Sciatic nerve (tissue), 2 donors: ENCODE results near the gene PHKG2. TPM values are rescaled to one million over a fixed set of nuclear protein-coding genes. Genes with fewer than 3 reads are reported as not detected.

Source experiments
- ATAC-seq: fragments of 200-7000 bp; cut with Tn5 transposase; one replicate; pipeline ENCODE4 v1.9.1; 2020; ENCODE audit warnings: mild to moderate bottlenecking, moderate library complexity
- DNase-seq: peaks from one replicate; pipeline ENCODE4 v3.0.0-alpha.2; 2020; ENCODE audit warnings: low spot score
- intact Hi-C: fragments of 100-400 bp; cut with DNase I; formaldehyde crosslinking; loops from one replicate; pipeline ENCODE4 v1.14.2; 2022
- total RNA-seq: library from RNA; stranded (reverse); fragmentation: NEBNext Ultra II Directional; extraction: Animal tissue kit (Norgen Biotek cat#: 25700); gene quantifications from one replicate; pipeline ENCODE4 v1.2.1, GENCODE V29; 2021
- donor health status: DM: no; HTN: no; CAD: no.
- donor health status: DM: no; HTN: no; CAD: no.

Gene PHKG2
- total RNA-seq, 1 donor from 2014 or later: 21.3 TPM

DNA sequence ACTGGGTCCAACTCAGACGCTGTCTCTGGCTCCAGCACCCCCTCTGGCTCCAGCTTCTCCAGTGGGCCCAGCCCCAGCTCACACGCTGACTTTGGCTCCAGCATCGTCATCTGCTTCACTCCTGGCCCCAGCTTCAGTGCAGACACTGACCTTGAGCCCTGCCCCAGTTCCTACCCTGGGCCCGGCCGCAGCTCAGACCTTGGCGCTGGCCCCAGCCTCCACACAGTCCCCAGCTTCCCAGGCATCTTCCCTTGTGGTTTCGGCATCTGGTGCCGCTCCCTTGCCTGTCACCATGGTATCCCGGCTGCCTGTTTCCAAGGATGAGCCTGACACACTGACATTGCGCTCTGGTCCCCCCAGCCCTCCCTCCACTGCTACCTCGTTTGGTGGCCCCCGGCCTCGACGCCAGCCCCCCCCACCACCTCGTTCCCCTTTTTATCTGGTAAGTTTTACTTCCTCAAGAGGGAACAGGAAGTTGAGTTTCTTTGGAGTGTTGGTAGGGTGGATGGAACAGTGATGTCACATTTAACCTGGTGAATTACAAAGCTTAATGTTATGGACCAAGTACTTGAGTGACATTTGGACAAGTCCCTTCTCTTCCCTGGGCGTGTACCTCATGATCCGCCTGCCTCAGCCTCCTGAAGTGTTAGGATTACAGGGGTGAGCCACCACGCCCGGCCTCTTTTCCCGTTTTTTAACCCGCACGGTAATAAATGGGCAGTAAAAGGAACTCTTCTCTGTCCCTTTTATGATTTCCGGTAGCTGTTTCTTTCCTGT, 23.4 kb upstream of the PHKG2 start:
- DNase-seq (no peak), ATAC-seq (peak; percentile 59)
- intact Hi-C loops: no loop called here

DNA sequence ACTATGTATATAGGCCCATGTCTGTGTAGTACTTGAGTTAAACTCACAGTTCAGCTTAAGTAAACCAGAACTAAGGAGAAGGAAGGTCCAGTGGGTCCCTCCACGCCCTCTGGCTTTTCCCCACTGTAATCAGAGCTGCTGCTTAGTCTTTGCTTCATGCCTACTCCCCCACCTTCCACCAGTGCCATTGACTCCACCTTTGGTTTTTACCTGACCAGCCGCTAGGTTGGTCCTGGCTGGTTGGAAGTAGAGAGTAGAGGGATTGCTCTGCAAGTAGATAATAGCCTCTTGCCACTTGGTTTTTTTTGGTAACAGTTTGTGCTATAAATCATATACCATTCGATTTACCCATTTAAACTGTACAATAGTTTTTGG, 22.8 kb upstream of the PHKG2 start:
- no peak for DNase-seq
- intact Hi-C loops: no loop called here
- no peak for ATAC-seq

DNA sequence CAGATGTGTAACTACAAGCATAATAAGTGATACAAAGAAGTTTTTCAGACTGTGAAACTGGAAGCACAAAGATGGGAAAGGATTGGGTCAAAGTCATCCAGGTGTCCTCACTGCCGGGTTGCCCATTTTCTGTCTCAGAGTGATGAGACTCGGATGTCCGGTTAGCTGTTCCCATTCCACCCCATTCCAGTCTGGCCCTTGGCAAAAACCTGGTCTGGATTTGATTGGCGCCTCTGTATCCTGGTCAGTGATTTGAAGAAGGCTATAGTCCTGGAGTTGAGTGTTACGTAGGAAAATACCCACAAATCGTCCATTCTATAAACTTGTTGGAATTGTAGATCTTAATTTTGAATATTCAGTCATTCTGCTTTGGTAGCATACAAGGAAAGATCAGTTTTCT, 19.9 kb upstream of the PHKG2 start:
- ATAC-seq (no peak), DNase-seq (no peak)
- intact Hi-C loops: no loop called here

DNA sequence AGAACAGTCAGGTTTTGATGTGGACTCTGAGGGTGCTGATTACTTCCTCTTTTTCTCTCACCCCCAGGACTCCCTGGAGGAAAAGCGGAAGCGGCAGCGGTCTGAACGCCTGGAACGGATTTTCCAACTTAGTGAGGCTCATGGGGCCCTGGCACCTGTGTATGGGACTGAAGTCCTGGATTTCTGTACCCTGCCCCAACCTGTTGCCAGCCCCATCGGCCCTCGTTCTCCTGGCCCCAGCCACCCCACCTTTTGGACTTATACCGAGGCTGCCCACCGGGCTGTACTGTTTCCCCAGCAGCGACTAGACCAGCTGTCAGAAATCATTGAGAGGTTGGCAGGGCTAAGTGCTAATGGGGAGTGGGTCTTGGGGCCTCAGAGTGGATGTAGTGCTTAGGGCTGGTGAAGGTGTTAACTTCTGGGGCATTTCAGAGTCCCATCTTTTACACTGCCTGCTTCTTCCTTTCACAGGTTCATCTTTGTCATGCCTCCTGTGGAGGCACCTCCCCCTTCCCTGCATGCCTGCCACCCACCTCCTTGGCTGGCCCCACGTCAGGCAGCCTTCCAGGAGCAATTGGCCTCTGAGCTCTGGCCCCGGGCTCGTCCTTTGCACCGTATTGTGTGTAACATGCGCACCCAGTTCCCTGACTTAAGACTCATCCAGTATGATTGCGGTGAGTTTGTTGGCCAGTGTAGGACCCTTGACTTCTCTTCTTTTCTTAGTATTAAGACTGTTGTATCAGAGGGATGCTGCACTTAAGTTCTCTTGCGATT, 19.1 kb upstream of the PHKG2 start:
- DNase-seq: no peak
- intact Hi-C loops: no loop called here
- ATAC-seq: peak; percentile 31

DNA sequence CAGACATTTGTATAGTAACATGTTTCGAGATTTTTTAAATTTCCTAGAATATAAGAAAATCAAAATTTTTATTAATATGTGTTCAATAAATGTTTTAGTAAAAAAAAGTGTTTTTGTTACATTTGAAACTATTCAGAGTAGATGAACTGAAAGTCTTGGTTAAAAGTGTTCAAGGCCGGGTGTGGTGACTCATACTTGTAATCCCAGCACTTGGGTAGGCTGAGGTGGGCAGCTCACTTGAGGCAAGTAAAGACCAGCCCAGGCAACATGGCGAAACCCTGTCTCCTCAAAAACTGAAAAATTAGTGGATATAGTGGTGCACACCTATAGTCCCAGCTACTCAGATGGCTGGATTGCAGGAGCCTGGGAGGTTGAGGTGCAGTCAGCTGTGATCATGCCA, 16.8 kb upstream of the PHKG2 start:
- ATAC-seq (no peak), DNase-seq (no peak)
- intact Hi-C loops: no loop called here

DNA sequence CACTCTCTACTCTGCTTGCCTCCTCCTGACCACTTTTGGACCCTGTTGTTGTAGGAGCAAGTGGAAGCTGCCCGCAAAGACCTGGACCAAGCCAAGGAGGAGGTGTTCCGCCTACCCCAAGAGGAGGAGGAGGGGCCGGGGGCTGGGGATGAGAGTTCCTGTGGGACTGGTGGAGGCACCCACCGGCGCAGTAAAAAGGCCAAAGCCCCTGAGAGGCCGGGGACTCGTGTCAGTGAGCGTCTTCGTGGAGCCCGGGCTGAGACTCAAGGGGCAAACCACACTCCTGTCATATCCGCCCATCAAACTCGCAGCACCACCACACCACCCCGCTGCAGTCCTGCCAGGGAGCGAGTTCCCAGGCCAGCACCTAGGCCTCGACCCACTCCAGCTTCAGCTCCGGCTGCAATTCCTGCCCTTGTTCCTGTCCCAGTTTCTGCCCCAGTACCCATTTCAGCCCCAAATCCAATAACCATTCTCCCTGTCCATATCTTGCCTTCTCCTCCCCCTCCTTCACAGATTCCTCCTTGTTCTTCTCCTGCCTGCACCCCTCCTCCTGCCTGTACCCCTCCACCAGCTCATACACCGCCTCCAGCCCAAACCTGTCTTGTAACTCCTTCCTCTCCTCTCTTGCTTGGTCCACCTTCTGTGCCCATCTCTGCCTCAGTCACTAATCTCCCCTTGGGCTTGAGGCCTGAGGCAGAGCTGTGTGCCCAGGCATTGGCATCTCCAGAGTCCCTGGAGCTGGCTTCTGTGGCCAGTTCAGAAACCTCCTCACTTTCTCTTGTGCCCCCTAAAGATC, 11.0 kb upstream of the PHKG2 start:
- ATAC-seq: no peak
- no peak for DNase-seq
- intact Hi-C loops: no loop called here

DNA sequence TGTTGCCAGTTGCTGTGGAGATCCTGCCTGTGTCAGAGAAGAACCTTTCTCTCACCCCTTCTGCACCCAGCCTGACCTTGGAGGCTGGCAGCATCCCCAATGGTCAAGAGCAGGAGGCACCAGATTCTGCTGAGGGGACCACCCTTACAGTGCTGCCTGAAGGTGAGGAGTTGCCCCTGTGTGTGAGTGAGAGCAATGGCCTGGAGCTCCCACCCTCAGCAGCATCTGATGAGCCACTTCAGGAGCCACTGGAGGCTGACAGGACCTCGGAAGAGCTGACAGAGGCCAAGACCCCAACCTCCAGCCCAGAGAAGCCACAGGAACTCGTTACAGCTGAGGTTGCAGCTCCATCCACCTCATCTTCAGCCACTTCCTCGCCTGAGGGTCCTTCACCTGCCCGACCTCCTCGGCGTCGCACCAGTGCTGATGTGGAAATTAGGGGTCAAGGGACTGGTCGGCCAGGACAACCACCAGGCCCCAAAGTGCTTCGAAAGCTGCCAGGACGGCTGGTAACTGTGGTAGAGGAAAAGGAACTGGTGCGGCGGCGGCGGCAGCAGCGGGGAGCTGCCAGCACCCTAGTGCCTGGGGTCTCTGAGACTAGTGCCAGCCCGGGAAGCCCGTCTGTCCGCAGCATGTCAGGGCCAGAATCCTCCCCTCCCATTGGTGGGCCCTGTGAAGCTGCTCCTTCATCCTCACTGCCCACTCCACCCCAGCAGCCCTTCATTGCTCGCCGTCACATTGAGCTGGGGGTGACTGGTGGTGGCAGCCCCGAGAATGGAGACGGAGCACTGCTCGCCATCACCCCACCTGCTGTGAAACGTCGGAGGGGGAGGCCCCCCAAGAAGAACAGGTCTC, 10.2 kb upstream of the PHKG2 start:
- DNase-seq (no peak), ATAC-seq (no peak)
- intact Hi-C loops: no loop called here

DNA sequence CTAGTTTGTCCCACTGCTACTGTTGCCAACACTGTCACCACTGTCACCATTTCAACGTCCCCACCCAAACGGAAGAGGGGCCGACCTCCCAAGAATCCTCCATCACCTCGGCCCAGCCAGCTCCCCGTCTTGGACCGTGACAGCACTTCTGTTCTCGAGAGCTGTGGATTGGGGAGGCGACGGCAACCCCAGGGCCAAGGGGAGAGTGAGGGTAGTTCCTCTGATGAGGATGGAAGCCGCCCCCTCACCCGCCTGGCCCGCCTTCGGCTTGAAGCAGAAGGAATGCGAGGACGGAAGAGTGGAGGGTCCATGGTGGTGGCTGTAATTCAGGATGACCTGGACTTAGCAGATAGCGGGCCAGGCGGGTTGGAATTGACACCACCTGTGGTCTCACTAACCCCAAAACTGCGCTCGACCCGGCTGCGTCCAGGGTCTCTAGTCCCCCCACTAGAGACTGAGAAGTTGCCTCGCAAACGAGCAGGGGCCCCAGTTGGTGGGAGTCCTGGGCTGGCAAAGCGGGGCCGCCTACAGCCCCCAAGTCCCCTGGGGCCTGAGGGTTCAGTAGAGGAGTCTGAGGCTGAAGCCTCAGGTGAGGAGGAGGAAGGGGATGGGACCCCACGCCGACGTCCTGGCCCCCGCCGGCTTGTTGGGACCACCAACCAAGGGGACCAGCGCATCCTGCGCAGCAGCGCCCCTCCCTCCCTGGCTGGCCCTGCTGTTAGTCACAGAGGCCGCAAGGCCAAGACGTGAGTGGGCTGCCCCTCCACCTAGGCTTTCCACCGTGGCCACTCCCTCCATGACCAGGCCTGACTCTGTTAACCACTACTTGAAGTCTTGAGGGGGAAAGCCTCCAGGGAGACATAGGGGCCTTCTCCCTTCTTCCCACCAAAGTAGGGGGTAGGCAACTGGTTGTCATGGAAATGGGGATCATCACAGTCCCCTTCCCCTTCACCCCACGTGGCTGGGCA, 9.0 kb upstream of the PHKG2 start:
- intact Hi-C loops: no loop called here
- no peak for ATAC-seq
- no peak for DNase-seq

DNA sequence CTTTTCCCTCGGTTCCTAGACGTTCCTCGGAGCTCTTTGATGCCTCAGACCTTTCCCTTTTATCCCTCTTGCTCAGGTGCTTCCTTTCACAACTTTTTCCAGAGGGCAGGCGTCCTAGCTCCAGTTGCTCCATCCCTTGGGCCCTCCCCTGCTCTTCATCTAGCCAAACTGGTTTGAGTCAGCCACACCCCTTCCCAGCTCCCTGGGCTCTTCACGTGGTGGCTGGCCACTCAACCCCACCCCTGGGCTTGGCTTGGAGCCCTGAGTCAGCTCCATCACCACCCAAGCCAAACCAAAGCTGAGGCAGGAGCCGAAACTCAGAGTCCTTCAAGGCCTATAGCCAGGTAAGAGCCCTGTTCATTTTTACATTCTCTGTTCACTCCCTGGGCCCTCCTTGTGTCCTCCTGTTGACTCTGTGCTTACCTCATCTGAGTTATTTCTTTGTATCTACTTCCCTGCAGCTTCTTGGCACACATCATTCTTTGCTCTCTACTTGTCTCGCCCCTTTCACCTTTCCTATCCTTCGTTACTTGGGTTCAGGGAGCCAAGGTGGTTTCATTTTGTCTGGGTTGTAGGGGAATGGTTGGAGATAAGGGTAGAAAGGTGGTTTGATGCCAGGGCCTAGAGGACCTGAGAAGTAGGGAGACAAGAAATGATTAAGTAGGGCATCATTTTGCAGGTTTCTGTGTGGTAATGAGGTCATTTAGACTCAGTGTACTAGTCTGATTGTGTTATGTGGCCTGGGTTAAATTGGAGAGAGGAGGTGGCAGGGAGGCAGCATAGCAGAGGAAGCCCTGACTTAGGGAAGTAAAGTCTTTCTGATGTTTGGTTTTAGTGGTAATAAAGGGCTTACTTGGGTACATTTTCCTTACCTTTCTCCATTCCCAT, 7.6 kb upstream of the PHKG2 start:
- DNase-seq (peak; percentile 85), ATAC-seq (peak; percentile 89)
- intact Hi-C loops: no loop called here

DNA sequence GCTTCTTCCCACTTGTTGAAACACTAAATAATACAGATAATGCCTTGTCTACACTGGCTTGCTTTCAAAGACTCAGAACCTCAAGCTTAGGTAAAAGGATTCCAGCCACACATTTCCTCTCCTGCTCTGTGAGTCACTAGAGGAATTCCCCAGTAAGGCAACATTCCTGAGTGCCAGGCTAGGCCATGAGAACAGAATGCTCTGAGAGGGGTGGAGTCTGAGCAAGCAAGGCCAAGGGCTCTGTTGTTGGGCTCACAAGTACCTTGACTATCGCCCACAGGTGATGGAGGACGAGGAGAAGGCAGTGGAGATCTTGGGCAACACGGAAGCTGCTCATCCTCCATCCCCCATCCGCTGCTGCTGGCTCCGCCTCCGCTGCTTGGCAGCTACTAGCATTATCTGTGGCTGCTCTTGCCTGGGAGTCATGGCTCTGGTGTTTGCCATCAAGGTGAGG, 6.7 kb upstream of the PHKG2 start:
- DNase-seq: no peak
- intact Hi-C loops: no loop called here
- ATAC-seq: no peak

DNA sequence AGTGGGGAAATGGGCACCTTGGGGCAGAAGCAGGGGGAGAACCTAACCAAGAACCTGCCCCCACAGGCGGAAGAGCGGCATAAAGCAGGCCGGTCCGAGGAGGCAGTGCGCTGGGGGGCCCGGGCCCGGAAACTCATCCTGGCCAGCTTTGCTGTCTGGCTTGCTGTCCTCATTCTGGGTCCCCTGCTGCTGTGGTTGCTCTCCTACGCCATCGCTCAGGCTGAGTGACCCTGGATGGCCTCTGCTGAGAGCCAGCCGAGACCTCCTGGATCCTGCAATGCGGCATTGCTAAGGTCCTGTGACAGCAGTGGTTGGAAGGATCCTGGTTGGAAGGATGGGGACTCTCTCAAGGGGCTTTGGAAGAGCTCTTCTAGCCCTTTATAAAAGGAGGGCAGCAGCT, 4.5 kb upstream of the PHKG2 start:
- intact Hi-C loops: no loop called here
- ATAC-seq: peak; percentile 58
- DNase-seq: peak; percentile 75

DNA sequence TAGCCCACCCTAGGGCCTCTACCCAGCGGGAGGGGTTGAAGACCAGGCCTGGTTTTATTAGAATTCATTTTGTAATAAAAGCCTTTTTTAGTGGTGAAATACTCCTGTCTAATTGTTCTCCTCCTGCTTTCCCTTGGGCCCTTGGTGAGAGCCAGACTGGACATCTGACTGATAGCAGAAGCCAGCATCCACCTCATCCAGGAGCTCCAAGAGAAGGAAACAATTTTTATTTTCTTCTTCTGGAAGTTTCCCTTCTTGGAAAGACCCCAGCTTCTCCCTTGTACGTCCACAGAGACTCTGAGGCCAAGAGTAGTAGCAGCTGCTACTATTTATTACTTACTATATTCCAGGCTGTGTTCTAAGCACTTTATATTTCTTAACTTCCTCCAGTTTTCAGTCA, 4.0 kb upstream of the PHKG2 start:
- DNase-seq (no peak), ATAC-seq (peak; percentile 56)
- intact Hi-C loops: no loop called here

DNA sequence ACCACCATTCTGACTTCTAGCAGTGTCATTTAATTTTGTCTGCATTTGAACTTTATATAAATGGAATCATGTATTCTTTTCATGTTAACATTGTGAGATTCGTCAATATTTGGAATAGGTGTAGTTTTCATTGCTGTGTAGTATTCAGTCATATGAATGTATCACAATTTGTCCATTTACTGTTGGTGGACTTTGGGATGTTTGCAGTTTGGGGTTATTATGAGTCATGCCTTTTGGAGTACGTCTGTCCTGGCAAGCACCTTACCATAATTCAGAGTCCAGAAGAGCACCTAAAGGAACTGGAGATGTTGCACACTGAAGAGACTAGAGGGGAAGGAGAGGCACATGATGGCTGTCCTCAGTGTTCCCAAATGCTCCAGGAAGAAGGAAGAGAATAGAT, 3.1 kb upstream of the PHKG2 start:
- DNase-seq (no peak), ATAC-seq (no peak)
- intact Hi-C loops: no loop called here

DNA sequence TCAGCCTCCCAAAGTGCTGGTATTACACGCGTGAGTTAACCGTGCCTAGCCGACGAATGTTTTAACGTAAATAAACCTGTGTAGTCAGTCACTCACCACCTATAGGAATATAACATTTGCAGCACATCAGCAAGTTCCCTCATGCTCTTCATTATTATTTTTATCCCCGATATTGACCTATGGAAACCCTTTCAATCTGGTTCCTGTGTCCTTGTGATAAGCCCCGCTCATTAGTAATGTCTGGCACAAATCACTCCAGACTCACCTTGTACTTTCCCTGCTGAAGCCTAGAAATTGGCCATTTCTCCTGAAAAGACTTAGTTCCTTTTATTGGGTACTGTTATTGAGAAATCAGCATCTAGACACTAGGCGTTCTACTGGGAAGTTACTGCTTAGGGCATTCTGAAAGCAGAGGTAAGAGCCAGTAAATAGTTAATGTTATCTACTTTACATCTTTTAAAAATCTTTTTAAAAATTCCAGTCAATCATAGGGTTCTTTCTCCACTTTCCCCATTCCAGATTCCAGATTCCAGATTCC, 1.5 kb upstream of the PHKG2 start:
- intact Hi-C loops: no loop called here
- no peak for DNase-seq
- ATAC-seq: no peak

DNA sequence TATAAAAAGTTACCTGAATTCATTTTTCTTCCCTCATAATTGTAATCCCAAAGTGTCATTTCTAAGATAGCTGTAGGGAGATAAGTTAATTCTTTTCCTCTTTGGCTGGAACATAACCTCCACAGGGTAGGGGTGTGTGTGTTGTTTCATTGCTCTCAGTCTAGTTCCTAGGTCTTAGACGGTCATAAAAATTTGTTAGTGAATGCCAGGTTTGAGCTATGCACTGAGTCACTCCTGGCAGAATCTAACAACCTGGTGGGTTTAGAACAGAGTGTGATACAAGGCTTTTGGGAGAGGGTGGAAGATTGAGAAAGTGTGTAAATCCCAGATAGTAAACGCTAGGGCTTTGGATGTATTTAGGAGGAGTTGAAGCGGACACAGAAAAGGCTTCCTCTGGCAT, 894 bp upstream of the PHKG2 start:
- intact Hi-C loops: no loop called here
- ATAC-seq (no peak), DNase-seq (no peak)

DNA sequence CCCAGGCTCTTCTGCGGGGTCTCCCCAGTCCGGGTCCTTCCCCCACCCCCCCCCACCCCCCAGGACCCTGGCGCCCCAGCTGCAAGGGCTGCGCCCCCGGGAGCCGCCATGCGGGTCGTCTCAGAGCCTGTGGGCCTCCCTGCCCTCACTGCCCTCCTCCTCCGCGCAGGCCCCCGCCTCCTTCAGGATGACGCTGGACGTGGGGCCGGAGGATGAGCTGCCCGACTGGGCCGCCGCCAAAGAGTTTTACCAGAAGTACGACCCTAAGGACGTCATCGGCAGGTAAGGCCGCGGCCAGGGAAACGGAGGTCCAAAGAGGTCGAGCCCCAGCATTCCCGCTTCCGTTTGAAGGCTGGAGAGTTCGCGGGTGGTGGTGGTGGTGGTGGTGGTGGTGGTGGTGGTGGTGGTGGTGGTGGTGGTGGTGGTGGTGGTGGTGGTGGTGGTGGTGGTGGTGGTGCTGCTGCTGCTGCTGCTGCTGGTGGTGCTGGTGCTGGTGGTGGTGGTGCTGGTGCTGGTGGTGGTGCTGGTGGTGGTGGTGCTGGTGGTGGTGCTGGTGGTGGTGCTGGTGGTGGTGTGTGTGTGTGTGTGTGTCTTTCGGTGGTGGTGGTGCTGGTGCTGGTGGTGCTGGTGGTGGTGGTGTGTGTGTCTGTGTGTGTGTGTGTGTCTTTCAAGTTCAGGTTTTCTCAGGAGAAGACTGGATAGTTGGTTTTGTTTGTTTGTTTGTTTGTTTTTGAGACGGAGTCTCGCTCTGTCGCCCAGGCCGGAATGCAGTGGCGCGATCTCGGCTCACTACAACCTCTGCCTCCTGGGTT, 615 bp downstream of the PHKG2 start:
- intact Hi-C loops: no loop called here
- ATAC-seq (no peak), DNase-seq (peak; percentile 77)
